Heart right ventricle (tissue), 16 donors: ENCODE measurements around the gene ASCC1. TPM values are rescaled to one million over a fixed set of nuclear protein-coding genes. Genes with fewer than 3 reads are reported as not detected.

Experiments
- ATAC-seq, 8 donors: fragments of 200-7000 bp; cut with Tn5 transposase; one replicate each; pipeline ENCODE4 v1.9.1; 2020; ENCODE audit warnings: mild to moderate bottlenecking in 8 of 8, moderate library complexity in 8 of 8, moderate number of reproducible peaks in 1 of 8
- DNase-seq, 2 donors: peaks; one replicate each; pipeline ENCODE4 v3.0.0-alpha.2; 2020
- H3K27ac ChIP-seq, 10 donors: fragments of 200-600 bp; sonication (generic) in 2 of 10; one replicate each; pipeline versions ENCODE4 v1.5.0 to v1.8.0; 2020 to 2022; ENCODE audit warnings: mild to moderate bottlenecking in 3 of 10
- H3K27me3 ChIP-seq, 7 donors: fragments of 200-600 bp; one replicate each; pipeline ENCODE4 v1.8.0; 2021 to 2022; ENCODE audit warnings: mild to moderate bottlenecking in 2 of 7
- H3K36me3 ChIP-seq, 9 donors: fragments of 200-600 bp; sonication (generic) in 1 of 9; one replicate each; pipeline versions ENCODE4 v1.5.0 to v1.8.0; 2020 to 2022; ENCODE audit warnings: mild to moderate bottlenecking in 2 of 9
- H3K4me1 ChIP-seq, 9 donors: fragments of 200-600 bp; sonication (generic) in 1 of 9; one replicate each; pipeline versions ENCODE4 v1.5.0 to v1.8.0; 2020 to 2022; ENCODE audit warnings: mild to moderate bottlenecking in 4 of 9
- H3K4me3 ChIP-seq, 10 donors: fragments of 200-600 bp; sonication (generic) in 2 of 10; one replicate each; pipeline versions ENCODE4 v1.5.0 to v1.8.0; 2020 to 2022; ENCODE audit warnings: mild to moderate bottlenecking in 7 of 10, moderate library complexity in 2 of 10
- H3K9me3 ChIP-seq, 11 donors: fragments of 200-600 bp in 10 of 11; sonication (generic) in 2 of 11; one replicate each; pipeline versions ENCODE4 v1.5.0 to v1.8.0; 2013 to 2022; ENCODE audit warnings: mild to moderate bottlenecking in 2 of 11, control low read depth in 1 of 11, moderate library complexity in 1 of 11
- CTCF ChIP-seq, 9 donors: fragments of 200-600 bp; sonication (generic) in 2 of 9; IDR thresholded peaks; one replicate each; pipeline versions ENCODE4 v1.5.0 to v1.8.0; 2021 to 2022; ENCODE audit warnings: antibody characterized with exemption in 9 of 9, mild to moderate bottlenecking in 5 of 9, moderate library complexity in 1 of 9
- WGBS, 2 donors: extraction: QIAGEN DNeasy Blood & Tissue Kit; methylation state at CpG; one replicate each; pipeline ENCODE4 v1.1.7; 2013; ENCODE audit warnings: inconsistent platforms in 1 of 2; 5-methylcytosine and 5-hydroxymethylcytosine counted together
- intact Hi-C, 10 donors: fragments of 100-400 bp; cut with DNase I; formaldehyde crosslinking; loops; one replicate each; pipeline versions ENCODE4 v1.11.1 to v1.14.2; 2022
- polyA plus RNA-seq, 2 donors: library from polyadenylated mRNA; stranded (reverse); fragments of 200-250 nt; gene quantifications; one replicate each; pipeline ENCODE4 v1.2.3, GENCODE V29; 2013
- total RNA-seq, 10 donors: library from RNA; stranded (reverse); fragmentation: NEBNext Ultra II Directional in 3 of 10; extraction: Animal tissue kit (Norgen Biotek cat#: 25700) in 3 of 10; gene quantifications; one replicate each; pipeline versions ENCODE4 v1.2.1 to v1.2.4, GENCODE V29; 2021 to 2023
- donor health status: Arrhythmogenic right ventricular cardiomyopathy.
- donor health status: ischemic (EF 13 %, LVEDD 7.1; RV severe dilation, severe dysfunction).
- donor health status: healthy with polysubstance abuse.
- donor health status: DM: no; HTN: yes; CAD: no.
- donor health status: DM: no; HTN: no; CAD: no.
- donor health status: ischemic (EF 25% LVEDD 6.9; RV normal size, moderate dysfunction).
- donor health status: ischemic (EF 25% LVEDD 5.7; RV mildly dilated, moderate dysfunction).
- donor health status: healthy.
- donor health status: DM: yes; HTN: yes; CAD: no.
- donor health status: Ischemic cardiomyopathy.
- donor health status: ischemic (EF 35%, LVEDD 5.7; RV mildly dilated, moderate dysfunction).
- donor health status: nonischemic (EF 11% LVEDD 7.7; RV severe dilation, severe dysfunction).
- donor health status: DM: yes; HTN: yes; CAD: no.
- donor health status: PGD.
- donor health status: ischemic (EF 29% LVEDD 5.4; RV normal size, mild dysfunction).
- donor health status: nonischemic (EF 23%, LVEDD 6.1; RV moderate dilation, normal function).

The ASCC1 gene
- total and polyA plus RNA-seq, 12 donors = 8.4 to 40.5 (median 33.0) TPM

DNA sequence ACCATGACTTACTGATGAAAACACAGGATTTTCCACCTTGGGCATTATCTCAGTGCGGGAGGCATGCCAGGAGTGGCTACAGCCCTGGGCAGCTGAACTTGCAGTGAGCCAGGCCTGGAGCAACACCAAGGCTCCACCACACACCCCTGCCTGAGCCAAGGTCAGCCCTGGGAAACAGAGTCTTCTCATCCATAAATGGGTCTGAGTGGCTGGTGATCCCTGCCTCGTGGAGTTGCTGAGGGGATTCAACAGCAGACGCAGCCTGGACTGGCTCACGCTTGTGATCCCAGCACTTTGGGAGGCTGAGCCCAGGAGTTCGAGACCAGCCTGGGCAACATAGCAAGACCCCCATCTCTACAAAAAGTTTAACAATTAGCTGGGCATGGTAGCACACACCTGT is 160.0 kb downstream of the ASCC1 start:
- TF ChIP-seq CTCF (IDR thresholded peaks at IDR 0.05) = no peak
- H3K27me3 ChIP-seq = no peaks in the 10 kb centered on the region
- peak in 3 of 8 donors; percentile 23 to 36 (median 24) for ATAC-seq
- 76 to 82% methylated on average over 5 of the region's 5 CpGs for WGBS, 2 donors
- peaks cover 0 to 22% (median 5%) of the 10 kb centered on the region in 9 donors for H3K4me1 ChIP-seq
- H3K9me3 ChIP-seq = no peaks in the 10 kb centered on the region
- intact Hi-C loops = loop anchor here in 6 of 10 donors (5.0 to 10.0 kb wide), 4 partner anchors 41 to 279 kb away; partner anchors contain the start of genes ANAPC16 (in 1 of the 6) and ASCC1 (in 1 of the 6)
- no peak overlapping the region for H3K27ac ChIP-seq
- DNase-seq = no peak
- H3K4me3 ChIP-seq = no peak overlapping the region
- H3K36me3 ChIP-seq = no peaks in the 10 kb centered on the region

GRCh38 chr10:72053690-72054089 is 162.4 kb downstream of the ASCC1 start:
- intact Hi-C loops = loop anchor here in 6 of 10 donors (5.0 to 10.0 kb wide), 5 partner anchors 54 to 284 kb away; partner anchors contain the start of genes ANAPC16 (in 1 of the 6) and ASCC1 (in 1 of the 6)
- WGBS, 2 donors = 96% methylated on average over 7 of the region's 7 CpGs
- ATAC-seq = no peak

DNA sequence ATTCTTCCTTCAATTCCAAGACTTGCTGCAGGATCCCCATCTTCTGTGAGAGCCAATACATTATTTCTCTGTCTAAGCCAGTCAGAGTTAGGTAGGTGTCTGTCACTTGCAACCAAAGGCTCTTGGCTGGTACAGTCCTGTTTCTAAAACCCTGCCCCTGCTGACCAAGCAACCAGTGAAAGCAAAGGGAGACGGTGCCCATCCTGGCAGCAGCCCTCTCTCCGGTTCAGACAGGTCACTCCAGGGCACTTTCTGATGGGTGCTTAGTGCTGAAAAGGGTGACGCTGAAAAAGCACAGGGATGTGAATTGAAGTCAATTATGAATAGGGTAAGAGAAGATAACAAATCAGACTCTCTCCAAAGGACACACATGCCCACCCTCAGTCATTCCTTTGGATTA is 165.2 kb downstream of the ASCC1 start:
- DNase-seq (peak; percentile 43 to 55), ATAC-seq (peak in 5 of 8 donors; percentile 48 to 67 (median 60))
- Histone ChIP-seq H3K4me3 (no peak overlapping the region), H3K27ac (peak overlapping the region in 1 of 10 donors; percentile 50), H3K36me3 (no peaks in the 10 kb centered on the region), H3K9me3 (peaks cover 0 to 10% (median 0%) of the 10 kb centered on the region in 11 donors), H3K4me1 (peaks cover 0 to 17% (median 4%) of the 10 kb centered on the region in 9 donors), H3K27me3 (no peaks in the 10 kb centered on the region)
- TF ChIP-seq CTCF (IDR thresholded peaks at IDR 0.05) = no peak
- 38 to 40% methylated on average over 3 of the region's 3 CpGs for WGBS, 2 donors
- intact Hi-C loops = loop anchor here in 6 of 10 donors (5.0 to 10.0 kb wide), 5 partner anchors 56 to 286 kb away; partner anchors contain the start of genes ANAPC16 (in 1 of the 6) and ASCC1 (in 1 of the 6)

More at GRCh38 chr10:72053690-72054089, 162.4 kb downstream of the ASCC1 start:
- Histone ChIP-seq H3K36me3 (no peaks in the 10 kb centered on the region), H3K4me3 (no peak overlapping the region), H3K27ac (no peak overlapping the region), H3K4me1 (peaks cover 0 to 28% (median 1%) of the 10 kb centered on the region in 9 donors), H3K9me3 (peaks cover 0 to 6% (median 0%) of the 10 kb centered on the region in 11 donors), H3K27me3 (no peaks in the 10 kb centered on the region)
- no peak for TF ChIP-seq CTCF (IDR thresholded peaks at IDR 0.05)
- no peak for DNase-seq

DNA sequence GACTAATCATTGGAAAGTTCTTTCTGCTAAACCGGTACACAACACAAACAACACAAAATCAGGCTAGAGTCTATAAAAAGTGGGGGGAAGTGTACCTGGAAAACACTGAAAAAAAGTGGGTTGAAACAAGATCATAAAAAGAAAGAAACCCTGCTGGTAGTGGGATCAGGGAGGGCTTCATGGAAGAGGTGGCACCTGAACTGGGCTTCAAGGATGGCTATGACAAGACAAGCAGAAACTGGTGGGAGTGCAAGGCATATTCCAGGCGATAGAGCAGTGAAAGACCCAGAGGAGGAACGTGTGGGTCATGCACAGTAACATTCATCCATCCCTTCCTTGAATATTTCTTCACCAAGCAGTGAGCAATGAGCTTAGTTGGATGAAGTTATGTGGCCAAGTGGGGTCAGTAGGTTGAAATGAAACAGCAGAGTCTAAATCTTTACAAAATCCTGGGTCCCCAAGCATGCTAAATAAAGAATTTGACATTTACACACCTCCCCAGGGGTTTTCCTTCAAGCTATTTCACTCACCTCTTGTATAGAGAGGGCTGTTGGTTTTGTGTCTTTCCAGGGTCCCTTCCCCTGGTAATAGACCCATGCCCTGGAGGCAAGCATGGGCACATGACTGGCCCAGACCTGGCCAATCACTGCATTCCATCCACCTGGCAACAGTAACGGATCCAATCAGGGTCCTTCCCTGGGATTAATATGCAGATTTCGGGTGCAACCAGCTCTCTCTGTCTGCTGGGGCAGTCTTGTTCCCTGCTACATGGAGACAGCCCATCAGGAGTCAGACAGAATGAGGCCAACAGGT is 165.9 kb downstream of the ASCC1 start:
- H3K36me3 ChIP-seq = no peaks in the 10 kb centered on the region
- peak overlapping the region in 1 of 10 donors; percentile 50 for H3K27ac ChIP-seq
- no peak for TF ChIP-seq CTCF (IDR thresholded peaks at IDR 0.05)
- H3K9me3 ChIP-seq = peaks cover 0 to 10% (median 0%) of the 10 kb centered on the region in 11 donors
- H3K4me3 ChIP-seq = no peak overlapping the region
- H3K27me3 ChIP-seq = no peaks in the 10 kb centered on the region
- intact Hi-C loops = loop anchor here (2.0 to 10.0 kb wide), 12 partner anchors 57 to 287 kb away; partner anchors contain the start of genes ANAPC16 (in 1 of the 10) and ASCC1 (in 1 of the 10)
- H3K4me1 ChIP-seq = peaks cover 0 to 17% (median 4%) of the 10 kb centered on the region in 9 donors
- WGBS, 2 donors = 92% methylated on average over 5 of the region's 5 CpGs
- DNase-seq = no peak
- peak in 2 of 8 donors; percentile 2 to 7 for ATAC-seq
